H9 (cell line): ENCODE results near the gene SLC4A3. TPM values are rescaled to one million over a fixed set of nuclear protein-coding genes. Genes with fewer than 3 reads are reported as not detected.

Source experiments
- DNase-seq: peaks from one replicate; pipeline ENCODE4 v3.0.0-alpha.2; 2017
- H2AFZ ChIP-seq: one replicate; pipeline ENCODE4 v1.6.1; 2013; ENCODE audit warnings: mild to moderate bottlenecking, low read length, control low read depth, moderate library complexity
- H2AK5ac ChIP-seq: 2 replicates; pipeline ENCODE4 v1.6.1; 2013; ENCODE audit warnings: low read length, control low read depth, mixed read lengths; ENCODE audit not compliant: insufficient read length
- H2BK120ac ChIP-seq: one replicate; pipeline ENCODE4 v1.6.1; 2013; ENCODE audit warnings: low read depth, mild to moderate bottlenecking, low read length, control low read depth, inconsistent platforms; ENCODE audit not compliant: poor library complexity, severe bottlenecking
- H2BK12ac ChIP-seq: 2 replicates; pipeline ENCODE4 v1.6.1; 2013; ENCODE audit warnings: low read length, control low read depth, mixed read lengths, low read depth; ENCODE audit not compliant: insufficient read length
- H2BK15ac ChIP-seq: 2 replicates; pipeline ENCODE4 v1.6.1; 2013; ENCODE audit warnings: low read depth, low read length, control low read depth
- H2BK20ac ChIP-seq: one replicate; pipeline ENCODE4 v1.6.1; 2013; ENCODE audit warnings: low read depth, mild to moderate bottlenecking, low read length, control low read depth, inconsistent platforms; ENCODE audit not compliant: poor library complexity, severe bottlenecking
- H2BK5ac ChIP-seq: 2 replicates; pipeline ENCODE4 v1.6.1; 2013; ENCODE audit warnings: low read length, control low read depth, mixed read lengths; ENCODE audit not compliant: insufficient read length
- H3K14ac ChIP-seq: 2 replicates; pipeline ENCODE4 v1.6.1; 2013; ENCODE audit warnings: low read length, control low read depth; ENCODE audit not compliant: insufficient read depth
- H3K18ac ChIP-seq: 2 replicates; pipeline ENCODE4 v1.6.1; 2013; ENCODE audit warnings: low read depth, mild to moderate bottlenecking, mixed read lengths, low read length, control low read depth; ENCODE audit not compliant: insufficient read length
- H3K23ac ChIP-seq: 2 replicates; pipeline ENCODE4 v1.6.1; 2013; ENCODE audit warnings: low read length, control low read depth, mixed read lengths, low read depth; ENCODE audit not compliant: insufficient read length
- H3K23me2 ChIP-seq: 2 replicates; pipeline ENCODE4 v1.6.1; 2013; ENCODE audit warnings: low read depth, mild to moderate bottlenecking, mixed read lengths, low read length, control low read depth; ENCODE audit not compliant: insufficient read length, poor library complexity, severe bottlenecking
- H3K27ac ChIP-seq: 2 replicates; pipeline ENCODE4 v1.5.1; 2013; ENCODE audit warnings: low read length, control low read depth, mixed read lengths, low read depth; ENCODE audit not compliant: insufficient read length
- H3K27me3 ChIP-seq: 2 replicates; pipeline ENCODE4 v1.6.1; 2013; ENCODE audit warnings: low read length, control low read depth, inconsistent platforms; ENCODE audit not compliant: insufficient read depth
- H3K4ac ChIP-seq: 2 replicates; pipeline ENCODE4 v1.6.1; 2013; ENCODE audit warnings: low read depth, mild to moderate bottlenecking, control low read depth, inconsistent platforms, low read length, moderate library complexity
- H3K4me1 ChIP-seq: 2 replicates; pipeline ENCODE4 v1.6.1; 2013; ENCODE audit warnings: low read length, control low read depth, inconsistent platforms; ENCODE audit not compliant: insufficient read depth
- H3K4me2 ChIP-seq: 2 replicates; pipeline ENCODE4 v1.6.1; 2013; ENCODE audit warnings: low read length, control low read depth, mixed read lengths; ENCODE audit not compliant: insufficient read length, insufficient read depth
- H3K56ac ChIP-seq: 2 replicates; pipeline ENCODE4 v1.6.1; 2013; ENCODE audit warnings: low read depth, mild to moderate bottlenecking, mixed read lengths, low read length, control low read depth; ENCODE audit not compliant: insufficient read length
- H3K79me1 ChIP-seq: 2 replicates; pipeline ENCODE4 v1.6.1; 2013; ENCODE audit warnings: low read depth, mild to moderate bottlenecking, moderate library complexity, low read length, control low read depth, inconsistent platforms; ENCODE audit not compliant: insufficient read depth, poor library complexity, severe bottlenecking
- H3K79me2 ChIP-seq: 2 replicates; pipeline ENCODE4 v1.6.1; 2013; ENCODE audit warnings: low read length, control low read depth, inconsistent platforms; ENCODE audit not compliant: insufficient read depth
- H3K9ac ChIP-seq: 2 replicates; pipeline ENCODE4 v1.6.1; 2013; ENCODE audit warnings: low read length, control low read depth, mixed read lengths; ENCODE audit not compliant: insufficient read length; ENCODE audit errors: extremely low read depth
- H3K9me3 ChIP-seq: one replicate; pipeline ENCODE4 v1.6.1; 2013; ENCODE audit warnings: low read depth, low read length, inconsistent platforms; ENCODE audit not compliant: control insufficient read depth
- H3T11ph ChIP-seq: one replicate; pipeline ENCODE4 v1.6.1; 2013; ENCODE audit warnings: mild to moderate bottlenecking, low read length, control low read depth, inconsistent platforms
- H4K20me1 ChIP-seq: one replicate; pipeline ENCODE4 v1.6.1; 2013; ENCODE audit not compliant: control insufficient read depth, insufficient read length, insufficient read depth
- H4K5ac ChIP-seq: 2 replicates; pipeline ENCODE4 v1.6.1; 2013; ENCODE audit warnings: low read depth, mild to moderate bottlenecking, mixed read lengths, low read length, control low read depth; ENCODE audit not compliant: insufficient read length
- H4K8ac ChIP-seq: replicated peaks from 2 replicates; pipeline ENCODE4 v1.6.1; 2013; ENCODE audit warnings: low read length, control low read depth, mixed read lengths, low read depth; ENCODE audit not compliant: insufficient read length
- H4K91ac ChIP-seq: 2 replicates; pipeline ENCODE4 v1.6.1; 2013; ENCODE audit warnings: low read depth, mild to moderate bottlenecking, moderate library complexity, mixed read lengths, low read length, control low read depth; ENCODE audit not compliant: insufficient read length
- H3K27ac Mint-ChIP-seq, 3 experiments: 2 replicates in 2 of 3; 3 replicates in 1 of 3; pipeline ENCODE4 v1.8.0; 2020 to 2021; ENCODE audit warnings: mixed read lengths in 3 of 3, mild to moderate bottlenecking in 1 of 3, moderate library complexity in 1 of 3
- H3K27me3 Mint-ChIP-seq: 2 replicates; pipeline ENCODE4 v1.8.0; 2021; ENCODE audit warnings: low read depth, mild to moderate bottlenecking, moderate library complexity, mixed read lengths
- H3K36me3 Mint-ChIP-seq, 3 experiments: 2 replicates in 2 of 3; 3 replicates in 1 of 3; pipeline ENCODE4 v1.8.0; 2020 to 2021; ENCODE audit warnings: low read depth in 3 of 3, mixed read lengths in 3 of 3; ENCODE audit not compliant: insufficient read depth in 1 of 3
- H3K4me1 Mint-ChIP-seq, 2 experiments: 2 replicates each; pipeline ENCODE4 v1.8.0; 2020; ENCODE audit warnings: mixed read lengths in 2 of 2
- H3K4me3 Mint-ChIP-seq, 2 experiments: 2 replicates in 1 of 2; 3 replicates in 1 of 2; pipeline ENCODE4 v1.8.0; 2020 to 2021; ENCODE audit warnings: mild to moderate bottlenecking in 2 of 2, mixed read lengths in 2 of 2, moderate library complexity in 1 of 2
- H3K9me3 Mint-ChIP-seq, 2 experiments: 2 replicates in 1 of 2; 3 replicates in 1 of 2; pipeline ENCODE4 v1.8.0; 2020; ENCODE audit warnings: mild to moderate bottlenecking in 2 of 2, mixed read lengths in 2 of 2, moderate library complexity in 1 of 2
- CTCF ChIP-seq: fragments of 200-600 bp; sonication (generic); conservative IDR thresholded peaks from 3 replicates; pipeline ENCODE4 v1.8.0; 2021; ENCODE audit warnings: antibody characterized with exemption, mild to moderate bottlenecking
- WGBS: extraction: QIAGEN DNeasy Blood & Tissue Kit; methylation state at CpG from one replicate; pipeline ENCODE4 v1.1.7; 2013; ENCODE audit warnings: missing lambda C conversion rate, low lambda C conversion rate, mixed read lengths; ENCODE audit not compliant: insufficient read length; ENCODE audit errors: extremely low coverage; 5-methylcytosine and 5-hydroxymethylcytosine counted together
- total RNA-seq: library from RNA; stranded (reverse); gene quantifications from 2 replicates; pipeline ENCODE4 v1.2.1, GENCODE V29; 2021

Gene SLC4A3
- total RNA-seq, 1 experiment from 2014 or later, result 11.1 TPM

GRCh38 chr2:219612577-219613286 is 14.7 kb upstream of the SLC4A3 start:
- Histone ChIP-seq H3K18ac (no peak overlapping the region), H3K9ac (no peak overlapping the region), H3K14ac (no peak overlapping the region), H3K9me3 (no peaks in the 10 kb centered on the region), H2AK5ac (no peak overlapping the region), H2BK5ac (no peak overlapping the region), H3K27me3 (no peaks in the 10 kb centered on the region), H3K79me1 (no peaks in the 10 kb centered on the region), H3K4me2 (no peak overlapping the region), H2AFZ (no peak overlapping the region), H2BK20ac (no peak overlapping the region), H3K79me2 (no peaks in the 10 kb centered on the region), H2BK12ac (no peak overlapping the region), H2BK15ac (no peak overlapping the region), H4K91ac (no peak overlapping the region), H4K20me1 (no peaks in the 10 kb centered on the region), H3K23me2 (no peaks in the 10 kb centered on the region), H4K5ac (no peak overlapping the region), H3K4ac (no peak overlapping the region), H3K4me1 (no peaks in the 10 kb centered on the region), H3T11ph (no peak overlapping the region), H3K23ac (no peak overlapping the region), H3K56ac (no peak overlapping the region), H4K8ac (no peak overlapping the region), H3K27ac (no peak overlapping the region), H2BK120ac (no peak overlapping the region)
- Mint-ChIP-seq H3K36me3 (peaks cover 4 to 32% (median 17%) of the 10 kb centered on the region in 3 experiments; a peak in 6 of 7 replicates), H3K4me1 (peaks cover 2 to 3% of the 10 kb centered on the region in 2 experiments; a peak in 2 of 4 replicates), H3K27me3 (no peaks in the 10 kb centered on the region), H3K9me3 (no peaks in the 10 kb centered on the region), H3K4me3 (no peak overlapping the region), H3K27ac (peak overlapping the region in 2 of 3 experiments; percentile 72 to 87; a peak in 5 of 7 replicates)
- no peak for TF ChIP-seq CTCF
- WGBS, result no CpG with 5 or more reads among the region's 15 CpGs
- DNase-seq, result no peak
